ENCODE measurements around the gene NBEAL1. TPM values are rescaled to one million over a fixed set of nuclear protein-coding genes. Genes with fewer than 3 reads are reported as not detected.

NBEAL1 gene
- total RNA-seq, 4 donors from 2014 or later = 9.8 to 21.9 (median 11.3) TPM

DNA sequence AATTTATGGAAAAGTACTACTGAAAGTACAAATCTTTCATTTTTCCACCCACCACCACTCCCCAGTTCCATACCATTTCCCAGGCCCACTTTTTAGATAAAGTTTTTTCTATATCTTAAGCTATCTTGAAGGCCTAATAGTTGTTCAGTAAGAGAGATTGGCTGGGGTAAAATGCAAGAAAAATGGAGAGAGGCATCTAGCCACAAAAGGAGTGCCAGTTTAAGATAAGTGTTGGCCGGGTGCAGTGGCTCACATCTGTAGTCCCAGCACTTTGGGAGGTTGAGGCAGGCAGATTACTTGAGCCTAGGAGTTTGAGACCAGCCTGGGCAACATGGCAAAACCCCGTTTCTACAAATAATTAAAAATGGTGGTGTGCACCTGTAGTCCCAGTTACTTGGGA is 28.6 kb downstream of the NBEAL1 start:
- Histone ChIP-seq H3K4me1 (peaks cover 7 to 10% of the 10 kb centered on the region in 2 donors), H3K9me3 (no peaks in the 10 kb centered on the region), H3K36me3 (peaks cover 0 to 11% of the 10 kb centered on the region in 2 donors), H3K27ac (no peak overlapping the region), H3K27me3 (no peaks in the 10 kb centered on the region), H3K4me3 (no peak overlapping the region)
- intact Hi-C loops (cut with DNase I; ENCODE audit: low total_unique reads) = no loop called here
- no peak for TF ChIP-seq POLR2A (IDR thresholded peaks at IDR 0.05)
- no peak for TF ChIP-seq CTCF (IDR thresholded peaks at IDR 0.05 in 4 of 5, conservative IDR thresholded peaks at IDR 0.05 in 1 of 5)
- ATAC-seq (no peak), DNase-seq (no peak)
- in situ Hi-C loops (cut with MboI; ENCODE audit: low sequenced_read_pairs in 4 of 4) = no loop called here

GRCh38 chr2:203045867-203046266 is 31.2 kb downstream of the NBEAL1 start:
- in situ Hi-C loops (cut with MboI; ENCODE audit: low sequenced_read_pairs in 4 of 4) (no loop called here), intact Hi-C loops (cut with DNase I; ENCODE audit: low total_unique reads) (no loop called here)
- peaks cover 0 to 21% of the 10 kb centered on the region in 2 donors for H3K36me3 ChIP-seq
- TF ChIP-seq POLR2A (IDR thresholded peaks at IDR 0.05) (no peak), CTCF (IDR thresholded peaks at IDR 0.05 in 4 of 5, conservative IDR thresholded peaks at IDR 0.05 in 1 of 5) (no peak)
- no peak for DNase-seq
- H3K27ac ChIP-seq = no peak overlapping the region
- no peaks in the 10 kb centered on the region for H3K27me3 ChIP-seq
- H3K4me1 ChIP-seq = peaks cover 6 to 7% of the 10 kb centered on the region in 2 donors
- H3K9me3 ChIP-seq = no peaks in the 10 kb centered on the region
- no peak for ATAC-seq
- H3K4me3 ChIP-seq = no peak overlapping the region

- in situ Hi-C loops (cut with MboI; ENCODE audit: low sequenced_read_pairs in 4 of 4) = no loop called here
Measured at GRCh38 chr2:203052539-203052938, 37.9 kb downstream of the NBEAL1 start.

GRCh38 chr2:203059567-203060240 is 45.0 kb downstream of the NBEAL1 start:
- H3K4me3 ChIP-seq = no peak overlapping the region
- in situ Hi-C loops (cut with MboI; ENCODE audit: low sequenced_read_pairs in 4 of 4) (no loop called here), intact Hi-C loops (cut with DNase I; ENCODE audit: low total_unique reads) (no loop called here)
- H3K27me3 ChIP-seq = no peaks in the 10 kb centered on the region
- ATAC-seq = no peak
- H3K4me1 ChIP-seq = no peaks in the 10 kb centered on the region
- TF ChIP-seq CTCF (IDR thresholded peaks at IDR 0.05 in 4 of 5, conservative IDR thresholded peaks at IDR 0.05 in 1 of 5) = no peak
- TF ChIP-seq POLR2A (IDR thresholded peaks at IDR 0.05) = no peak
- H3K27ac ChIP-seq = no peak overlapping the region
- H3K9me3 ChIP-seq = no peaks in the 10 kb centered on the region
- peaks cover 0 to 48% of the 10 kb centered on the region in 2 donors for H3K36me3 ChIP-seq
- no peak for DNase-seq

More at GRCh38 chr2:203052539-203052938, 37.9 kb downstream of the NBEAL1 start:
- Histone ChIP-seq H3K9me3 (no peaks in the 10 kb centered on the region), H3K4me1 (no peaks in the 10 kb centered on the region), H3K4me3 (no peak overlapping the region), H3K27me3 (no peaks in the 10 kb centered on the region), H3K36me3 (peaks cover 0 to 42% of the 10 kb centered on the region in 2 donors), H3K27ac (no peak overlapping the region)
- intact Hi-C loops (cut with DNase I; ENCODE audit: low total_unique reads) = no loop called here
- DNase-seq = no peak
- TF ChIP-seq POLR2A (IDR thresholded peaks at IDR 0.05) (no peak), CTCF (IDR thresholded peaks at IDR 0.05 in 4 of 5, conservative IDR thresholded peaks at IDR 0.05 in 1 of 5) (no peak)
- ATAC-seq = no peak

DNA sequence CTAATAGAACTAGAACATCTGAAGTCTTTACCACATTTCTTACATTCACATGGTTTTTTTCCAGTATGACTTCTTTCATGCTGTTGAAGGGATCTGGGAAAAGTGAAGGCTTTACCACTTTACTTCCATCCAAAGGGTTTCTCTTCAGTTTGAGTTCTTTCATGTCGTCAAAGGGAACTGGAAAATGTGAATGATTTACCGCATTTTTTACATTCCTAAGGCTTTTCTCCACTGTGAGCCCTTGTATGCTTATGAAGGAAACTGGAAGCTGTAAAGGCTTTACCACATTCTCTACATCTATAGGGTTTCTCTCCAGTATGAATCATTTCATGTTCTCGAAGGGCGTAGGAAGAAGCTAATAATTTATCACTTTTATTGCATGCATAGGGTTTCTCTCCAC is 46.7 kb downstream of the NBEAL1 start:
- ATAC-seq (no peak), DNase-seq (no peak)
- TF ChIP-seq CTCF (IDR thresholded peaks at IDR 0.05 in 4 of 5, conservative IDR thresholded peaks at IDR 0.05 in 1 of 5) (no peak), POLR2A (IDR thresholded peaks at IDR 0.05) (no peak)
- in situ Hi-C loops (cut with MboI; ENCODE audit: low sequenced_read_pairs in 4 of 4) (no loop called here), intact Hi-C loops (cut with DNase I; ENCODE audit: low total_unique reads) (no loop called here)
- no peak overlapping the region for H3K4me3 ChIP-seq
- no peaks in the 10 kb centered on the region for H3K27me3 ChIP-seq
- H3K36me3 ChIP-seq = peaks cover 0 to 48% of the 10 kb centered on the region in 2 donors
- no peak overlapping the region for H3K27ac ChIP-seq
- H3K4me1 ChIP-seq = no peaks in the 10 kb centered on the region
- H3K9me3 ChIP-seq = no peaks in the 10 kb centered on the region
